ENCODE data around the gene PEX14.

Gene PEX14

GRCh38 chr1:10631811-10632593, 157.3 kb downstream of the PEX14 start:
- no peak overlapping the region for H3K4me3 ChIP-seq (ENCODE audit: low read depth, low read length)
- DNase-seq (ENCODE audit: low read depth) = no peak
- TF ChIP-seq, protein P1, sequence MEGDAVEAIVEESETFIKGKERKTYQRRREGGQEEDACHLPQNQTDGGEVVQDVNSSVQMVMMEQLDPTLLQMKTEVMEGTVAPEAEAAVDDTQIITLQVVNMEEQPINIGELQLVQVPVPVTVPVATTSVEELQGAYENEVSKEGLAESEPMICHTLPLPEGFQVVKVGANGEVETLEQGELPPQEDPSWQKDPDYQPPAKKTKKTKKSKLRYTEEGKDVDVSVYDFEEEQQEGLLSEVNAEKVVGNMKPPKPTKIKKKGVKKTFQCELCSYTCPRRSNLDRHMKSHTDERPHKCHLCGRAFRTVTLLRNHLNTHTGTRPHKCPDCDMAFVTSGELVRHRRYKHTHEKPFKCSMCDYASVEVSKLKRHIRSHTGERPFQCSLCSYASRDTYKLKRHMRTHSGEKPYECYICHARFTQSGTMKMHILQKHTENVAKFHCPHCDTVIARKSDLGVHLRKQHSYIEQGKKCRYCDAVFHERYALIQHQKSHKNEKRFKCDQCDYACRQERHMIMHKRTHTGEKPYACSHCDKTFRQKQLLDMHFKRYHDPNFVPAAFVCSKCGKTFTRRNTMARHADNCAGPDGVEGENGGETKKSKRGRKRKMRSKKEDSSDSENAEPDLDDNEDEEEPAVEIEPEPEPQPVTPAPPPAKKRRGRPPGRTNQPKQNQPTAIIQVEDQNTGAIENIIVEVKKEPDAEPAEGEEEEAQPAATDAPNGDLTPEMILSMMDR (conservative IDR thresholded peaks at IDR 0.05; ENCODE audit: low read depth, low read length) = no peak

DNA sequence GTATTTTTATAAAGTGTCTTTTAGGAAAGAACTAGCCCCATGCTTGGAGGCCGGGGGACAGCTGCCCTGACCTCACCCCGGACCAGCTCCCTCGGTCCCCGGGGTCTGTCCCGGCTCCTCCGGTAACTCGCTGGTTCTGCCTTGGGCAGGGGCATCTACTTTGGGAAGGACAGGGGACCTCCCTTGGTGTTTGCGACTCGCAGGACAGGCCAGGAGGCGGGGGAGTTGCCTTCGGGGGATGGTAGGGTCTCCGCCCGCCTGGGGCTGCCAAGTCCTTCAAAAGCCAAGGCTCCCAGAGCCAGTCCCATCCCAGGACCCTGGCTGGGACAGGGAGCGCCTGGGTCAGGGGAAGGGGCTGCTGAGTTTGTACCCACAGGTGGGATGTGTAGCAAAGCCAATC, 157.9 kb downstream of the PEX14 start:
- TF ChIP-seq, protein P1 (conservative IDR thresholded peaks at IDR 0.05; ENCODE audit: low read depth, low read length) = no peak
- no peak for DNase-seq (ENCODE audit: low read depth)
- no peak overlapping the region for H3K4me3 ChIP-seq (ENCODE audit: low read depth, low read length)

GRCh38 chr1:10633416-10633815, 158.7 kb downstream of the PEX14 start:
- no peak overlapping the region for H3K4me3 ChIP-seq (ENCODE audit: low read depth, low read length)
- DNase-seq (ENCODE audit: low read depth) = no peak
- TF ChIP-seq, protein P1 (conservative IDR thresholded peaks at IDR 0.05; ENCODE audit: low read depth, low read length) = no peak

GRCh38 chr1:10634075-10634427, 159.3 kb downstream of the PEX14 start:
- TF ChIP-seq, protein P1 (conservative IDR thresholded peaks at IDR 0.05; ENCODE audit: low read depth, low read length) = no peak
- no peak for DNase-seq (ENCODE audit: low read depth)
- no peak overlapping the region for H3K4me3 ChIP-seq (ENCODE audit: low read depth, low read length)

DNA sequence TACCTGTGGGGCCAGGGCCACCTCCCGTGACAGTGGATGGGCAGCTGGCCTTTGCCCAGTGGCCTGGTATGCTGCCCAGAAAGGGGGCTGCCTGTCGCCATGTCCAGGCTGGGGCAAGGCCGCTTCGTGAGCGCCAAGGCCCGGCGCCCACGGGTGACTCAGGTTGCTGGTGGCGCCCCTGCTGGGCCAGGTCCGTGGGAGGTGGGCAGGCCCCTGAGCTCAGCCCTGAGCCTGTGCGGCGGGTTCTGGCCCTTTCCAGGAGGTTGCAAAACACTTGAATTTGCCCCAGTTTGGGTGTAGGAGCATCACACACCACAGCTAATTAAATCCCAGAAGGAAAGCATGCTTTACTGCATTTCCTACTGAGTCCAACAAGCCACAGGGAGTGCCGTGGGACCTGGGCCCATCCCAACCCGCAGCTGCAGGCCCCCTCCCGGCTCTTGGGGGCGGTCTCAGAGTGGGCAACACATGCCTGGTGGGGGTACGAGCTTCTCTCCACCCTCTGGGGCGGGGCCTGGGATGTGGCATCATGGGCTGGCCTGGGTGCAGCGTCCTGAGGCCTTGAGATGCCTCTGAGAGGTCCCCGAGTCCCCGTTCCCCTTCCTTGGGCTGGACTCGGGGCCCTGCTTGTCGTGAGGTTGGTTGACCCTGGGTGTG, 159.8 kb downstream of the PEX14 start:
- no peak overlapping the region for H3K4me3 ChIP-seq (ENCODE audit: low read depth, low read length)
- no peak for DNase-seq (ENCODE audit: low read depth)
- TF ChIP-seq, protein P1 (conservative IDR thresholded peaks at IDR 0.05; ENCODE audit: low read depth, low read length) = no peak

DNA sequence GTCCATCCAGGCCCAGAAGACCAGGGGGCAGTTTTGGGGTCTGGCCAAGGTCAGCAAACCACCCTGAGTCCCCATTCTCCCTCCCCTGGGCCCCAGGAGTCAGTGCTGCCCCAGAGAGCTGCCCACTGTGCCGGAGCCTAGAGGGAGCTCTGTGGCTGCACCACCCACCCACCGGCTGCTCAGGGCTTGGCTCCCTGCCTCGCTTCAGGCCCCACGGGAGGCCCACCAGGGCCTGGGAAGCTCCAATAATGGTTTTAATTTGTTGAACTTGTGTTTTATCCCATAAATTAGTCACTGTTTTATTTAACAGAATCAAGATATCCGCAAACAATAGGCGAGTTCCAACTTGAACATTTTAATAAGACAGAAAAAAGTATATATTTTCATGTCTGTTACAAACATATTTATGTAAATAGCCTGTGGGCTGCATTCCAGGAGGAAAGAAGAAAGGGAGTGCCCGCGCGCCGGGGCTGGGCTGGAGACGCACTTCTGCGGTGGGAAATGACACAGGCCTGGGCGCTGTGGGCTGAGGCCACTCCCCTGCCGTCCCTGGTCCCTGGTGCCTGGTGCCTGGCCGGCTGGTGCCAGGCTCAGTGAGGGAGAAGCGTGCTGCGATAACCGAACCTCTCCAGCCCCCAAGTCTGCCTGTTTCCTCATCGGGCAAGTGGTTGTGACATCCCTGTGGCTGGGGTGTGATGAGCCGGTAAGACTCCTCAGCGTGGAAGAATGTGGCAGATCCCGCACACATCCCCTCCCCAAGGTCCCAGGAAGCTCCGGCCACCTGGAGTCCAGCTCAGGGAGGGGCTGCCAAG, 160.5 kb downstream of the PEX14 start:
- DNase-seq (ENCODE audit: low read depth) = no peak
- TF ChIP-seq, protein P1 (conservative IDR thresholded peaks at IDR 0.05; ENCODE audit: low read depth, low read length) = no peak
- no peak overlapping the region for H3K4me3 ChIP-seq (ENCODE audit: low read depth, low read length)

Data from choroid plexus epithelial cell (primary cell).